GM21576 (cell line): ENCODE results near the gene SPZ1.
"Not testable (repeated sequence)": the region's sequence is repeated elsewhere in the genome, so short reads cannot be mapped to it uniquely, and the experiment has no call there.

Experiments
- ATAC-seq: cut with Tn5 transposase; IDR thresholded peaks from one replicate; pipeline ENCODE4 v1.9.1; 2021; ENCODE audit warnings: mild to moderate bottlenecking, moderate library complexity; ENCODE audit not compliant: unreplicated experiment

The SPZ1 gene

DNA sequence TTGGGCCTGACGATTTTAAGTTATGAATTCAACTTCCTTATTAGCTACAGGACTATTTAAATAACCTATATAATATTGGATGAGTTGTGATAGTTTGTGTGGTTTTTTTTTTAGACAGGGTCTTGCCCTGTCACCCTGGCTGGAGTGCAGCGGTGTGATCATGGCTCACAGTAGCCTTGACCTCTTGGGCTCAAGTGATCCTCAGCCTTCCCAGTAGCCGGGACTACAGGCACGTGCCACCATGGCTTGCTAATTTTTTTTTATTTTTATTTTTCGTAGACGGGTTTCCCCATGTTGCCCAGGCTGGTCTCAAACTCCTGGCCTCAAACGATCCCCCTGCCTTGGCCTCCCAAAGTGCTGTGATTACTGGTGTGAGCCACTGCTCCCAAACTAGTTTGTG lies 17.6 kb downstream of the SPZ1 start:
- ATAC-seq = no peak

DNA sequence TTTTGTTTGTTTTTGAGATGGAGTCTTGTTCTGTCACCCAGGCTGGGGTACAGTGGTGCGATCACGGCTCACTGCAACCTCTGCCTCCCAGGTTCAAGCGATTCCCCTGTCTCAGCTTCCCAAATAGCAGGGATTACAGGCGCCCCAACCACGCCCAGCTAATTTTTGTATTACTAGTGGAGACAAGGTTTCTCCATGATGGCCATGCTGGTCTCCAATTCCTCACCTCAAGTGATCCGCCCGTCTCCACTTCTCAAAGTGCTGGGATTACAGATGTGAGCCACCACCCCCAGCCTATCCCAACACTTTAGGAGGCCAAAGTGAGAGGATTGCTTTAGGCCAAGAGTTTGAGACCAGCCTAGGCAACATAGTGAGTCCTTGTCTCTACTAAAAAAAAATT lies 19.3 kb downstream of the SPZ1 start:
- no peak for ATAC-seq

DNA sequence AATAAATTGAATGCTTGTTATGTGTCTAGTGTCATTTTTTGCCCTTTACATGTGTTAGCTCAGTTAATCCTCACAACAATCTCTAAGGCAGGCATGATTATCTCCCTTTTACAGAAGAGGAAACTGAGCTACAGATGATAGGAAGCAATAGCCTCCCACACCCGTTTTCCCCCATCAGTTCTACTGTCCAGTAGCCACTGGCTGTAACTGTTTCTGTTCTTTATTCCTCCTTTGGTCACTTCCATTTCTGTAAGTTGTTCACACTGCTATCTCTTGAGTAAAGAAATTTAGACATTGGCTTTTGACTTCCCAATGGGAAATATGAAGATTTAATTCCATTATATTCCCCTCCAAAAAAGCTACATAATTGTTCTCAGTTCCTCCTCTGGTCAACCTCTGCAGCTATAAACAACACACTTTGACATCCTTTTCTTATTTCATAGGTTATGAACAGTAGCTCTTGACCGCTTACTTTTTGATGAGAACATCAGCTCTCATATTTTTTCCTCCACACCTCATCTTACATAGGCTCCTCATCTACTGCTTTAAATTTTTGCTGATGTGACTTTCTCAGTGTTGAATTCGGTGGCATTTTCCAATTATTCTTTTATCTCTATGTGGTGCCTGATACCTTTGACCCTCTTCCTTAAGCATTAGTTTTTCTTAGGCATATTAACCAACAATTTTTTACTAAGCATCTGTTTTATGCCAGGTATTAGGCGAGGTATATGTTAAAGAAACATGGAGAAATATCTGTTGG lies 21.4 kb downstream of the SPZ1 start:
- no peak for ATAC-seq

DNA sequence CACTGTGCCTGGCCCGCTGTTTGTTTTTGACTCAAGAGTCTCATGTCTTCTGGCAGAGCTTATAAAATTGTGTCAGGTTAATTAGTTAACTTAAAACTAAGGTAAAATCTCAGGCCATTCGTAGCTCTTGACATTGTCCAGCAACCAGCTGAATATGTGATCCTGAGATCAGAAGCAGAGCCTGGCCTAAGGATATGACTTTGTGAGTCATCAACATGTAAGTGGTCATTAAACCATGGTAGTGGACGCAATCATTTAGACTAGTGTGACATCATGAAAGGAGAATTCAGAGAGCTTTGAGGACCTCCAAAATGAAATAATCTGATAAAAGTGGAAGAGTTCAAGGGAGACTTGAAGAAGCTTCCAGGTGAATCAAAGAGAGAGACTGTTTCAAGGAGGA lies 23.3 kb downstream of the SPZ1 start:
- no peak for ATAC-seq

DNA sequence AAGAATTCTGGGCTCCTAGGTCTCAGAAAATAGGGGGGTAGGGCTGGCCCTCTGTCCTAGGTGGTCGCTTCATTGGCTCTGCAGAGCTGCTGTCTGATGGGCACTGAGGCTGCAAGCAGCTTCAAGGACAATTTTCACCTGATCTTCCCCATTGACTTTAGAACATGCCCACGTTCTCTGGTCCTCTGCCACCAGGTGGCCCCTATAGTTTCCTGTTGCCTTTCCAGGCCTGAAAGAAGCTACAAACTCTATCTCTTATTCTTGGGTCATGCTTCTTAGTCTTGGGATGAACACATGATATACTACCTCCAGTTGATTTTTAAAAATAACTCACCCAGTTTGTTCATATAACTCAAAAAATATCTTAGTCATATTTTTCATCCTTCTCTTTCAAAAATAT lies 26.3 kb downstream of the SPZ1 start:
- no peak for ATAC-seq

DNA sequence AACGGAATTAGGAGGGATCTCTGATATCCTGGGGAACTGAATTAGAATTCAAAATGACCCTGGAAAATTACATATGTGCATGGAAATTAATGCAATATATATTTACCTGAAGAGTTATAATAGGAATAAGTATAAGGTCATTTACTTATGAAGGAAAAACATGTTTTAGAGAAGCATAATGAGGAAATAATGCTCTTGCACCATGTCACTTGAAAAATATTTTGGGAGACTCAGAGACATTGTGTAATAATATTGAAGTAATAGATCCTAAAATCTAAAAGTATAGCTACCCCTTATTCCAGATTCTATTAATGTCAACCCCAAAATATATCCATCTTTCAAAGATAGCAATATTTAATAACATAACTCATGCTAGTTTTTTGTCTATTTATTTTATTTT lies 28.4 kb downstream of the SPZ1 start:
- ATAC-seq = no peak

DNA sequence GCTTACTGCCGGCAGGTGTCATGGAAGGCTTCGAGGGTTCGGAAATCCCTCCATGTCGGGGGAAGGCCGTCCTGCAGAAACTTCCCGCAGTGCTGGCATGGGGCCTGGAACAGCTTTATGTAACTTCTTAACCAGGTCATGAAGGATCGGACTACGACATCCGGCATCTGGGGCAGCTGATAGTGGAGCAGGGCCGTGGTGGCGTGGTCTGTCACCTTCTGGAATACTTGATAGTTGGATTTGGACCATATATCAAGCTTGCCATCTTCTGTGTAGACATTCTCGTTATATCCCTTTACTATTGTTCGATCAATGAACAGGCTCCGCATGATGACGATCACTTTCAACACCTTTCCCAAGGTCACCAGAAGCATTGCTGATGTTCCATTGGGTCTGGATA lies 31.2 kb downstream of the SPZ1 start:
- not testable (repeated sequence) for ATAC-seq

DNA sequence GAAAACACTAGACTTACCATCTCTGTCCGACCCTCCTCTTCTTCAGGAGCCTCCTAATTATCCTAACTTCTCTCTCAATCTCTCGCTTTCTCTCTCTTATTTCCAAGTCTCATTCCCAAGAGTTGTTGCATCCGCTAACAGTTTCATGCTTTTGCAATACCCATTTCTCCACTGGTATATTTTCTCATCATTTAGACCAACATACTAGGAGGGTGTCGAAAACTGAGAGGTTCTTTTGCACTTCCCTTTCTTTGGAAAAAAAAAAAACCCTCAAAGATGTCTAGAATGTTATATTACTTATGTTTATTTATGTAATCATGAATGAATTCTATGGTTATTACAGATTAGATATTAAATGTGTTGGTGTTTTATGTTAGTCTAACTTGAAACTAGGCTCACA lies 35.9 kb downstream of the SPZ1 start:
- no peak for ATAC-seq

- ATAC-seq = no peak
Observed at GRCh38 chr5:80357671-80358070, 37.9 kb downstream of the SPZ1 start.

GRCh38 chr5:80360914-80361444 lies 41.2 kb downstream of the SPZ1 start:
- ATAC-seq = no peak

- no peak for ATAC-seq
Observed at GRCh38 chr5:80364892-80365291, 45.1 kb downstream of the SPZ1 start.

DNA sequence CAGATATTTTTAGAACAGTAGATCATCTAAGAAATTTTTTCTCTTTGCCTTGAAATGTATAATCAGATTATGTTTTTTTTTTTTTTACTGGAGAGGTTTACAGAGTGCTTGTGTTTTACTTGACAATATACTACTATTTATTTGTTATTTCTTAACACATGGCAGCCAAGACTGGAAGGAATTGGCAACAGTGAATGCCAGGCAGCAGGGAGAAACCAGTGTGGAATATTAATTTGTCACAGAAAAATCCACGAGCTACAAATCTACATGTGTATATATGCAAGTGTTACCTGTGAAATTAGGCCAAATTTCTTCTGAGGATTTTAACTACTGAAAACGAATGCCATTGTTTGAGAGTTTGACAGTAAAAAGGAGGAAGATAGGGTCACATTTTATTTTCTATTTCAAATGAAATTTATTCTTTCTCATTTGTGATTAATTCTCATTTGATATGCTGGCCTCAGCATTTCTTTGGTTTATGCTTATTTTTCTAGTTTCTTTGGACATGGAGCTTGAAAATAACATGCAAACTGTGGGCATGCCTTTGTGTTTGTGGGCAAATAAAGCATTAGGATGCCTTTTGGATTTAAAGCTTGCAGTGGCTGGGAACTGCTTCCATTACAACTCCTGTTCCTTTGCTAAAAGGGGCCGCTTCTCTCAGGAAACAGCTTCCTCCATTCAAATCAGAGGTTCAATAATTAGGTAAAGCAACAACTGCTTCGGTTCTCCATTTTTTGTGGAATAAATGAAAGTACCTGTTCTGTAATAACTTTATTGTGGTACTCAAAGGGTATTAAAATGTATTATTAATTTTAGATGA lies 49.1 kb downstream of the SPZ1 start:
- ATAC-seq = no peak

DNA sequence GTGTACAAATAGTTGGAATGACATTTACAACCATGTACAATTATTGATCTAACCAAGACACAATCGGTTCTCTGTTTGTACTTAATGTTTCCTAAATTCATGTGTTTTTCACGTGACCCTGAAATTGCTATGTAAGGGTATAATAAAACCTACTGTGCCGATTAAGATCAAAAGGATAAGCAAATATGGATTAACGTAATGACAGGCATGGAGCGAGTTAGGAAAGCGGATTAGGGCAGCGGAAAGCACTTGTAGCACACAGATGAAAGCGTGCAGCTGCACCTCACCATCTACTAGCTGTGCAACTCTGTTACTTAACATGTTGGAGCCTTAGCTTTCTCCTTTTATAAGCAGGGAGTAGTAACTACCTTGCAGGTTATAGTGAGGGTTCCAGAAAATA lies 49.7 kb downstream of the SPZ1 start:
- ATAC-seq = no peak

DNA sequence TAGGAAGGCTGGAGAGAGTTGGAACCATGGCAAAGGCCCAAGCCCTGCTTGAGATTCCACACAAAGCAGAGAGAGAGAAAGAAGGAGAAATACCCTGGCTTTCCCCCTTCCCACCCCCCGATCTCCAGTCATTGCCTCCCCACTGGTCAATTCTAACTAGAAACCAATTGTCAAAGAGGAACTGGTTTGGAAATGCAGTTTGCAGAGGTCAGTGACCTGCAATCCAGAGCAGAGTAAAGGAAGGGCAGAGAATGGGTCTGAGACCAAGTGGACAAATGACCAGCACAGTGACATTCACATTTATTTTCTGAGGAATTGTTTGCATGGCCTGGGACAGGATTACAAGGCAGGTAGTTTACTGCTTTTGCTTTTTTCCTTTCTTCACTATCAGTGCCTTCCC lies 50.6 kb downstream of the SPZ1 start:
- no peak for ATAC-seq
